ENCODE data around the gene ARVCF. TPM values are rescaled to one million over a fixed set of nuclear protein-coding genes. Genes with fewer than 3 reads are reported as not detected.

ARVCF gene
- total RNA-seq, 1 experiment from 2014 or later: 12.0 TPM

DNA sequence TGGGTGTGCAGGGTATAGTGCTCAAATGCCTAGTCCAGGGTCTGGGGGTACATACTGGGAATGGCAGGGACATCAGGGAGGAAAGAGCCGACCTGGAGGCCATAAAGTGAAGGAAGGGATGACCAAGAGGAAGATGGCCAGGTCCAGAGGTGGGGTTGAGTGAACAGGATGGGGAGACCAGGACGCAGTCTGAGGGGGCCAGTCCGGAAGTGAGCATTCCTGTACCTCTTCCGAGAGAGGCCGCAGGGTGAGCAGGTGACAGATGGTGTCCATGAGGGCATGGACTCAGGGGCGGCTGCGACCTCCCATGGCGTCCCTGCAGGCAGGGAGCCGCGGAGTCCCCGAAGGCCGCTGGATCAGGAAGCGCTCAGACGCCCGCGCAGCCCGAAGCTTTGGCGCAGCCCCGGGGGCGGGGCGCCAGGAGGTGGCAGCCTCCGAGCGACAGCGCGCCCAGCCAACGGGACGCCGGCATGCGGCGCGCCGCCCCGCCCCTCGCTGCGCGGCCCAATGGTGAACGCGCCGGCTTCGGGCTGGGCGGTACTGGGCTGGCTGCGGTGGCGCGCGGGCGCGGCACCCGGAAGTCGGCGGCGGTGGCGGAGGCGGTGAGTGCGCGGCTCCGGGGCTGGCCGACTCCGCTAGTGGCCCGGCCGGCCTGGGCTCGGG is 4.0 kb upstream of the ARVCF start, which contains the start of gene TANGO2:
TSS of gene TANGO2 (plus strand) at position 578 of the 663 bp plus-strand sequence. CDS start 15,689 bp downstream, outside the sequence.
- peak within 1 kb of the TSS; percentile 77 for H3K27ac Mint-ChIP-seq (ENCODE audit: unreplicated experiment)

DNA sequence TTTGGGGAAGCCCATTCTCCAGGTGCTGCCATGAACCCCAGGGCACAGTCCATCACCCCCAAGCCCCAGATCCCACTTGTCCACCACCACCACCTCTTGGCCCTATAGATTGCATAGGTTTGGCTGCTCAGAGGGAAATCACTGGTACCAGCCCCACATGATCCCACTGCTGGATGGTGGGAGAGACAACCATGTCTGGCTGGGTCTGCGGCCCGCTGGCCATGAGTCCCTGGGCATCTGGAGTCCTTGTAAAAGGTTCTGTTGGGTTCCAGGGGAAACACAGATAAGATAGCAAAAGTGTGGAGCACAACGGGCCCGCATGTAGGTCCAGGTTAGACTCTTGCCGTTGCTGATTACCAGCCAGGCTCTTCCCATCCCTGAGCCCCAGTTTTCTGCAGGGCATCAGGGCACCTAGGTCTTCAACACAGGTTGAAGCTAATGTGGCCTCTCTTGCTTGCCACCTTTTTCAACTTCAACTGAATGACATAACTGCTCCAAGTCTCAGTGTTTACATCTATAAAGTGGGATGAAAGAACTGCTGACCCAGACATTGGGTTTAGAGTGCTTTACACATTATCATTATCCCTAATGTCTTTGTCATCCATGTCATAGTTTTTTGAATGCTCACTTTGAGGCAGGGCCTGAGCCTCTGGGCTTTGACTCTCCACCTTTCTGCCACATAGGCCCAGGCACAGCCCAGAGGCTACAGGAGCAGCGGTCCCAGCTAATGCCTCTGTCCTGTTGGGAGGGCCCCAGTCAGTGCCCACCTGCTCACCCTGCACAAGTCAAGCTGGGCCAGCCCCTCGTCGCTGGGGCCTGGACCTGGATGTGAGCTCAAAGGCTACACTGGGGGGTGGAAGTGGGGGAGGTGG is 3.3 kb upstream of the ARVCF start:
- H3K9me3 Mint-ChIP-seq (ENCODE audit: unreplicated experiment): no peaks in the 10 kb centered on the region

More for the DNA sequence above, 4.0 kb upstream of the ARVCF start, which contains the start of gene TANGO2:
- ChIA-PET POLR2A (interaction anchor here (0.5 to 1.6 kb wide), 4 partner anchors 59 to 97 kb away, joined by 4 to 7 read pairs (median 4); partner anchors contain the start of genes DGCR8 and TRMT2A), CTCF (interaction anchor here (0.6 to 1.6 kb wide), 2 partner anchors 51 to 67 kb away, joined by 4 read pairs; no protein-coding TSS in a partner anchor)
- Histone ChIP-seq H3K27me3 (replicated peaks; ENCODE audit: control insufficient read depth, insufficient read depth, low read length) (no peaks in the 10 kb centered on the region; the same call in 1 of the 2 replicates), H3K9me3 (no peaks in the 10 kb centered on the region), H3K4me3 (ENCODE audit: low read depth, low read length) (peak within 1 kb of the TSS; percentile 88), H3K36me3 (ENCODE audit: control insufficient read depth, insufficient read depth, low read length) (no peaks in the 10 kb centered on the region; the same call in 1 of the 2 replicates), H3K4me1 (peaks cover 15% of the 10 kb centered on the region)
- TF ChIP-seq, protein P1, sequence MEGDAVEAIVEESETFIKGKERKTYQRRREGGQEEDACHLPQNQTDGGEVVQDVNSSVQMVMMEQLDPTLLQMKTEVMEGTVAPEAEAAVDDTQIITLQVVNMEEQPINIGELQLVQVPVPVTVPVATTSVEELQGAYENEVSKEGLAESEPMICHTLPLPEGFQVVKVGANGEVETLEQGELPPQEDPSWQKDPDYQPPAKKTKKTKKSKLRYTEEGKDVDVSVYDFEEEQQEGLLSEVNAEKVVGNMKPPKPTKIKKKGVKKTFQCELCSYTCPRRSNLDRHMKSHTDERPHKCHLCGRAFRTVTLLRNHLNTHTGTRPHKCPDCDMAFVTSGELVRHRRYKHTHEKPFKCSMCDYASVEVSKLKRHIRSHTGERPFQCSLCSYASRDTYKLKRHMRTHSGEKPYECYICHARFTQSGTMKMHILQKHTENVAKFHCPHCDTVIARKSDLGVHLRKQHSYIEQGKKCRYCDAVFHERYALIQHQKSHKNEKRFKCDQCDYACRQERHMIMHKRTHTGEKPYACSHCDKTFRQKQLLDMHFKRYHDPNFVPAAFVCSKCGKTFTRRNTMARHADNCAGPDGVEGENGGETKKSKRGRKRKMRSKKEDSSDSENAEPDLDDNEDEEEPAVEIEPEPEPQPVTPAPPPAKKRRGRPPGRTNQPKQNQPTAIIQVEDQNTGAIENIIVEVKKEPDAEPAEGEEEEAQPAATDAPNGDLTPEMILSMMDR (IDR thresholded peaks at IDR 0.05; ENCODE audit: insufficient read depth in 1 of 2, low read depth in 1 of 2, low read length in 1 of 2, severe bottlenecking in 1 of 2, unreplicated experiment in 1 of 2): no peak
- Mint-ChIP-seq H3K27me3 (ENCODE audit: insufficient read depth, unreplicated experiment) (no peaks in the 10 kb centered on the region), H3K4me3 (ENCODE audit: unreplicated experiment) (peak within 1 kb of the TSS; percentile 83), H3K9me3 (ENCODE audit: unreplicated experiment) (no peaks in the 10 kb centered on the region), H3K4me1 (ENCODE audit: low read depth, unreplicated experiment) (no peaks in the 10 kb centered on the region), H3K36me3 (ENCODE audit: insufficient read depth, unreplicated experiment) (peaks cover 12% of the 10 kb centered on the region)
- BruUV-seq (replicated peaks): no TSS peak
- intact Hi-C loops (cut with micrococcal nuclease; ENCODE audit: unreplicated experiment): loop anchor here (2.0 kb wide), 1 partner anchor 58 kb away; no protein-coding TSS in a partner anchor
- peak; percentile 89 to 97 for DNase-seq

More for the DNA sequence above, 3.3 kb upstream of the ARVCF start:
- Mint-ChIP-seq H3K4me3 (ENCODE audit: unreplicated experiment) (peak overlapping the region; percentile 83), H3K27ac (ENCODE audit: unreplicated experiment) (no peak overlapping the region), H3K36me3 (ENCODE audit: insufficient read depth, unreplicated experiment) (peaks cover 12% of the 10 kb centered on the region), H3K4me1 (ENCODE audit: low read depth, unreplicated experiment) (no peaks in the 10 kb centered on the region), H3K27me3 (ENCODE audit: insufficient read depth, unreplicated experiment) (no peaks in the 10 kb centered on the region)
- ChIA-PET POLR2A (interaction anchor here (0.5 to 1.6 kb wide), 4 partner anchors 60 to 97 kb away, joined by 4 to 7 read pairs (median 4); partner anchors contain the start of genes DGCR8 and TRMT2A), CTCF (interaction anchor here (0.6 to 1.6 kb wide), 2 partner anchors 50 to 66 kb away, joined by 4 read pairs; no protein-coding TSS in a partner anchor)
- no TSS peak for BruUV-seq (replicated peaks)
- H3K36me3 ChIP-seq (ENCODE audit: control insufficient read depth, insufficient read depth, low read length): no peaks in the 10 kb centered on the region; the same call in 1 of the 2 replicates
- H3K9me3 ChIP-seq: no peaks in the 10 kb centered on the region
- DNase-seq: no peak
- peak overlapping the region; percentile 57 for H3K4me3 ChIP-seq (ENCODE audit: low read depth, low read length)
- TF ChIP-seq, protein P1 (IDR thresholded peaks at IDR 0.05; ENCODE audit: insufficient read depth in 1 of 2, low read depth in 1 of 2, low read length in 1 of 2, severe bottlenecking in 1 of 2, unreplicated experiment in 1 of 2): no peak
- intact Hi-C loops (cut with micrococcal nuclease; ENCODE audit: unreplicated experiment): loop anchor here (2.0 to 5.0 kb wide), 2 partner anchors 57 to 62 kb away; partner anchors contain the start of gene DGCR8
- H3K27me3 ChIP-seq (replicated peaks; ENCODE audit: control insufficient read depth, insufficient read depth, low read length): no peaks in the 10 kb centered on the region; the same call in 1 of the 2 replicates
- H3K4me1 ChIP-seq: peaks cover 16% of the 10 kb centered on the region

All from Caco-2 (cell line).